Measurements from ENCODE around the gene AHDC1. TPM values are rescaled to one million over a fixed set of nuclear protein-coding genes. Genes with fewer than 3 reads are reported as not detected.

AHDC1 gene
- total and polyA plus RNA-seq, 12 donors = 17.0 to 53.1 (median 40.7) TPM

DNA sequence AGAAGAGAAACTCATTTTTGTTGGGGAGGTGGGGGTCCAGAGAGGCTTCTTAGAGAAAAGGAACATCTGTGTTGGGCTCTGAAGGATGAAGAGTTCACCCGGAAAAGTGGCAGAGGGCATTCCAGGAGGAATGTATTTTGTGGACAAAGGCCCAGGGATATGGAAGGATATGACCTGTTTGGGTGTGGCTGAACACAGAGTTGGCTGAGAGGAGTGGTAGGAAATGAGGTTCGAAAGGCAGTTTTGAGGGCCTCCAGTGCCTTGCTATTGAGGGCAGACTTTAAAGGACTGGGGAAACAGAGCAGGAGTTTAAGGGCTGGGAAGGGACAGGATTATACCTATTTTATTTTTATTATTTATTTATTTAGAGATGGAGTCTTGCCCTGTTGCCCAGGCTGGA, 86.6 kb downstream of the AHDC1 start:
- H3K4me3 ChIP-seq = no peak overlapping the region
- ATAC-seq (peak in 1 of 8 donors; percentile 41), DNase-seq (no peak)
- intact Hi-C loops (cut with DNase I) = no loop called here
- TF ChIP-seq, protein P1, sequence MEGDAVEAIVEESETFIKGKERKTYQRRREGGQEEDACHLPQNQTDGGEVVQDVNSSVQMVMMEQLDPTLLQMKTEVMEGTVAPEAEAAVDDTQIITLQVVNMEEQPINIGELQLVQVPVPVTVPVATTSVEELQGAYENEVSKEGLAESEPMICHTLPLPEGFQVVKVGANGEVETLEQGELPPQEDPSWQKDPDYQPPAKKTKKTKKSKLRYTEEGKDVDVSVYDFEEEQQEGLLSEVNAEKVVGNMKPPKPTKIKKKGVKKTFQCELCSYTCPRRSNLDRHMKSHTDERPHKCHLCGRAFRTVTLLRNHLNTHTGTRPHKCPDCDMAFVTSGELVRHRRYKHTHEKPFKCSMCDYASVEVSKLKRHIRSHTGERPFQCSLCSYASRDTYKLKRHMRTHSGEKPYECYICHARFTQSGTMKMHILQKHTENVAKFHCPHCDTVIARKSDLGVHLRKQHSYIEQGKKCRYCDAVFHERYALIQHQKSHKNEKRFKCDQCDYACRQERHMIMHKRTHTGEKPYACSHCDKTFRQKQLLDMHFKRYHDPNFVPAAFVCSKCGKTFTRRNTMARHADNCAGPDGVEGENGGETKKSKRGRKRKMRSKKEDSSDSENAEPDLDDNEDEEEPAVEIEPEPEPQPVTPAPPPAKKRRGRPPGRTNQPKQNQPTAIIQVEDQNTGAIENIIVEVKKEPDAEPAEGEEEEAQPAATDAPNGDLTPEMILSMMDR (IDR thresholded peaks at IDR 0.05) = no peak
- peak overlapping the region; percentile 42 to 87 (median 68) for H3K27ac ChIP-seq
- H3K9me3 ChIP-seq = no peaks in the 10 kb centered on the region
- no peaks in the 10 kb centered on the region for H3K36me3 ChIP-seq
- WGBS, 2 donors = 63 to 64% methylated on average over 2 of the region's 2 CpGs
- peaks cover 34 to 89% (median 60%) of the 10 kb centered on the region in 9 donors for H3K4me1 ChIP-seq
- H3K27me3 ChIP-seq = no peaks in the 10 kb centered on the region

DNA sequence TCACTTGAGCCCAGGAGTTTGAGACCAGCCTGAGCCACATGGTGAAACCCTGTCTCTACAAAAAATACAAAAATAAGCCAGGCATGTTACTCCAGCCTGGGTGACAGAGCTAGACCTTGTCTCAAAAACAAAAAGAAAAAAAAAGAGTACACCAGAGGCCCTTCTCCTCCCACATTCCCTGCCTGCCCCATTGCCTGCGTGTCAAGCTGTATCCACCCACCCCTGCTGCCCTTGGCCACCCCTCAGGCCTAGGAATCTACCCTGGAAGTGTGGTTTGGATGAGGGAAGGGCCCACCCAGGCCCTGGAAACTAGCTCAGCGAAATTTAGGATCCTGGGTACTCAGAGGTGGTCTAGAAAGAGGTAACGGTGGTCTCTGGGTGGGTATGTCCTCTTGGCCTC, 88.3 kb downstream of the AHDC1 start:
- intact Hi-C loops (cut with DNase I) = no loop called here
- peak overlapping the region in 5 of 10 donors; percentile 3 to 87 (median 26) for H3K27ac ChIP-seq

DNA sequence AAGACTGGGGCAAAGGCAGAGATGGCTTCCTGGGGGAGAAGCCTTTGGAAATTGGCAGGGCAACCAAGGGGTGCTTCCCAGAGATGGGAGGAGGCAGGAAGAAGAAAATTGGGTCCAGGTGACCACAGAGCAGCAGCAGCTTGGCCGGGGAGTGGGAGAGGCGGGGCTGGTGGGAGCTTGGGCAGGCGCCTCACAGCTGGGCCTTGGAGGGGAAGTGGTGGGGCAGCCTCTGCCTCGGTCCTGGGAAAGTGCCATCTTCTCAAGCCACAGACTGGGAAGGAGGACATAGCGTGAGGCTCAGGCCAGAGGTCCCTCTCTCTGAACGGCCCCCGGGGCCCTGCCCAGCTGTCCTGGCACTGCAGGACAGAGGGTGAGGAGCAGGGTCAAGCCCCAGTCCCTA, 90.0 kb downstream of the AHDC1 start:
- Histone ChIP-seq H3K27ac (peak overlapping the region; percentile 2 to 67 (median 53)), H3K4me1 (peaks cover 7 to 63% (median 33%) of the 10 kb centered on the region in 9 donors), H3K27me3 (no peaks in the 10 kb centered on the region), H3K36me3 (no peaks in the 10 kb centered on the region), H3K9me3 (no peaks in the 10 kb centered on the region), H3K4me3 (no peak overlapping the region)
- 48 to 69% methylated on average over 7 of the region's 7 CpGs for WGBS, 2 donors
- intact Hi-C loops (cut with DNase I) = no loop called here
- peak; percentile 31 to 83 (median 50) for ATAC-seq
- DNase-seq = peak; percentile 51 to 56
- TF ChIP-seq, protein P1 (IDR thresholded peaks at IDR 0.05) = no peak

More for the DNA sequence above, 88.3 kb downstream of the AHDC1 start:
- Histone ChIP-seq H3K9me3 (no peaks in the 10 kb centered on the region), H3K27me3 (no peaks in the 10 kb centered on the region), H3K4me3 (no peak overlapping the region), H3K36me3 (no peaks in the 10 kb centered on the region), H3K4me1 (peaks cover 18 to 72% (median 43%) of the 10 kb centered on the region in 9 donors)
- 89 to 90% methylated on average over 3 of the region's 3 CpGs for WGBS, 2 donors
- DNase-seq (no peak), ATAC-seq (no peak)
- TF ChIP-seq, protein P1 (IDR thresholded peaks at IDR 0.05) = no peak

DNA sequence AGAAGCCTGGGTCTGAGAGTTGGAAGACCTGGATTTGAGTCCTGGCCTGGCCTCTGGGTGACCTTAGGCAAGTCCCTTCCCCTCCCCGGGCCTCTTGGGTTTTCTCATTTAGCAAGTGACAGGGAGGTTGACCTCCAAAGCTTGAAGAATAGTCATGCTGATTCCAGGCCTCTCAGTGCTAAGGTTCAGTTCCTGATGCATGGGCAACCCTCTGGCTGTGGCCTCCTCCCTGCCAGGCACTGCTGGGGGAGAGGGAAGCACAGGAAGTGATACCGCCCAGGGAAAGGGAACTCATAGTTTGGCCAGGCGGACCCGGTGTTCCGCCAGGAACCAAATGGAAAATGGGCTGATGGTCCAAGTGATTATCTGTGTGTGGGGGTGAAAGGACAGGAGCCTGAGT, 90.4 kb downstream of the AHDC1 start:
- Histone ChIP-seq H3K27me3 (no peaks in the 10 kb centered on the region), H3K9me3 (no peaks in the 10 kb centered on the region), H3K4me1 (peaks cover 7 to 60% (median 33%) of the 10 kb centered on the region in 9 donors), H3K4me3 (no peak overlapping the region), H3K36me3 (no peaks in the 10 kb centered on the region), H3K27ac (peak overlapping the region in 7 of 10 donors; percentile 28 to 67 (median 58))
- no peak for DNase-seq
- 47 to 61% methylated on average over 5 of the region's 5 CpGs for WGBS, 2 donors
- ATAC-seq = peak; percentile 18 to 50 (median 44)
- TF ChIP-seq, protein P1 (IDR thresholded peaks at IDR 0.05) = no peak
- intact Hi-C loops (cut with DNase I) = no loop called here
